Fibroblast of the aortic adventitia (primary cell): Measurements from ENCODE around the gene RHCG. TPM values are rescaled to one million over a fixed set of nuclear protein-coding genes. Genes with fewer than 3 reads are reported as not detected.
A peak's percentile ranks its signal among the peaks of the same experiment; 100 is the strongest.

ENCODE experiments used
- DNase-seq: peaks from one replicate; pipeline ENCODE4 v3.0.0-alpha.2; 2010; ENCODE audit warnings: low read depth
- H3K4me3 ChIP-seq: 2 replicates; pipeline ENCODE4 v1.5.1; 2011; ENCODE audit warnings: low read depth, mild to moderate bottlenecking, control low read depth, low read length, moderate library complexity
- CTCF ChIP-seq: IDR thresholded peaks from 2 replicates; pipeline ENCODE4 v1.5.1; 2011; ENCODE audit warnings: mild to moderate bottlenecking, low read length, control low read depth, inconsistent platforms; ENCODE audit not compliant: insufficient read depth
- total RNA-seq: library from RNA; depleted of rRNA; stranded (reverse); fragments of >200 nt; gene quantifications from 2 replicates; pipeline ENCODE4 v1.2.3, GENCODE V29; 2012; ENCODE audit warnings: low replicate concordance

RHCG gene
- not detected in 2 replicates for total RNA-seq

- peak; percentile 37 for TF ChIP-seq CTCF
- peak within 1 kb of the TSS; percentile 31 for H3K4me3 ChIP-seq
- DNase-seq, result peak; percentile 25
Measured at GRCh38 chr15:89496155-89497098, at the start of gene RHCG. Gene RHCG (minus strand): TSS chr15:89496583. CDS start chr15:89496544, 39 bp downstream.

- TF ChIP-seq CTCF, result no peak
- no peak overlapping the region for H3K4me3 ChIP-seq
- DNase-seq, result no peak
Measured at GRCh38 chr15:89543389-89543788, 47.0 kb upstream of the RHCG start.

- no peak for TF ChIP-seq CTCF
- DNase-seq, result no peak
- no peak overlapping the region for H3K4me3 ChIP-seq
Measured at GRCh38 chr15:89542369-89542768, 46.0 kb upstream of the RHCG start.

- no peak for DNase-seq
- TF ChIP-seq CTCF, result no peak
- H3K4me3 ChIP-seq, result no peak overlapping the region
Measured at GRCh38 chr15:89539027-89539426, 42.6 kb upstream of the RHCG start.

GRCh38 chr15:89533861-89534544, 37.6 kb upstream of the RHCG start:
- TF ChIP-seq CTCF, result no peak
- no peak overlapping the region for H3K4me3 ChIP-seq
- DNase-seq, result peak; percentile 86

- no peak overlapping the region for H3K4me3 ChIP-seq
- no peak for DNase-seq
- TF ChIP-seq CTCF, result no peak
Measured at GRCh38 chr15:89531796-89532537, 35.6 kb upstream of the RHCG start.
